HTR-8/SVneo (cell line): ENCODE measurements around the gene AHDC1.
"Not testable (repeated sequence)": the region's sequence is repeated elsewhere in the genome, so short reads cannot be mapped to it uniquely, and the experiment has no call there.

Experiments
- DNase-seq: peaks from one replicate; pipeline ENCODE4 v3.0.0; 2011; ENCODE audit warnings: low spot score, mixed read lengths; ENCODE audit not compliant: insufficient read length
- FAIRE-seq: peaks from 2 replicates; lab custom pipeline; 2011; peaks lifted over from hg19 to GRCh38; lab: Jason Lieb, UNC

AHDC1 gene

GRCh38 chr1:27555700-27556424, 48.1 kb downstream of the AHDC1 start:
- FAIRE-seq (no peak), DNase-seq (no peak)

DNA sequence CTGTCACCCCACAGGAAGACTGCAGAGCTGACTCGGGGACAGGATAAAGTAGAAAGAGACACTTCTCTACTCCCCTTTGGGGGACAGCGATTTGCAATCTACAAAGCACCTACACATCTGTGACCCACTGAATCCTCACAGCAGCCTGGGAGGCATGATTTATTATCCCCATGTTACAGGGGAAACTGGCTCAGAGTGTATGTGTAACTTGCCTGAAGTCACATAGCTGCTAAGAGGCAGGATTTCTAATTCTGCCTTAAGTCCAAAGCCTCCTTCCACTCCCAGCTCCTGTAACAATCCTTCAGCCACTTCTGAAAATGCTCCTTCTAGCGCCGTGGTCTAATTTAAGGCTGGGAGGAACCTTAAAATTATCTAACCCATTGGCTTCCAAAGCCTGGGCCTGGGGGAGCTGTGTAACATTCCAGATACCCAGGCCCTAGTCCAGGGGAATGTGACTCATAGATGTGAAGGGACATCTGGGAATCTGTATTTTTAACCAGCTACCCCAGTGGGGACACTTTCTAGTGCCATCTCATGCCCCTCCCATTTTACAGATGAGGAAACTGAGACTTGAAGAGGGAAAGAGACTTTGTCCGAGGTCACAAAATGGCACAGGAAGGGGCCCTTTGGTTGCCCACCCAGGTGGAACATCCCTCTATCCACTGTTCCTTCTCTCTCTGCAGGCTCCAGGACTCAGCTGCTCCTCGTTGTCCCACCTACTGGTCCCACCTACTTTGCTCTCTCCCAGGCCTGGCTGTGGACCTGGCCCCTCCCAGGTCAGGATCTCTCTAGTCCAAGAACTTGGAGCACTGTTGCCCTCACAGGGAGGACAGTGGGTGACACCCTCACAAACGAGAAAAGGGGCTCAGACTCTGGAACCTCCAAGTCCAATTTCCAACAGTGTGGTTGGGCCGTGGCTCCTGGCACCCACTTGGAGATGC, 48.9 kb downstream of the AHDC1 start:
- no peak for DNase-seq
- FAIRE-seq: no peak

DNA sequence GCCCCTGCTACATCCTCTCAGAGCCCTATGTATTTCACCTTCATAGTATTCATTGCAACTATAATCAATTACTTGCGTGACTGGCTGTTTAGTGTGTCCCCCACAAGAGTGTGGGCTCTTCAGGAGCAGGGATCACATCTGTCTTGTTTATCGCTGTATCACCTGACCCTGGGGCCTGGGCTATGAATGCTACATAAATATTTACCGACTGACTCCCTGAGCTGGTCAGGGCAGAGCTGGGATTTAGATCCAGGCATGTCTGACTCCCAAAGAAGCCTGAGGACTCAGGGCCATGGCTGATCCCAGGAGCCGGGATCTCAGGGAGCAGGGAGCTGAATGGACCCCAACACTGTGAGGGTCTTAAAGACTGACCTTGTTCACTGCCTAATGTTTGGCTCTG, 49.7 kb downstream of the AHDC1 start:
- DNase-seq (no peak), FAIRE-seq (no peak)

DNA sequence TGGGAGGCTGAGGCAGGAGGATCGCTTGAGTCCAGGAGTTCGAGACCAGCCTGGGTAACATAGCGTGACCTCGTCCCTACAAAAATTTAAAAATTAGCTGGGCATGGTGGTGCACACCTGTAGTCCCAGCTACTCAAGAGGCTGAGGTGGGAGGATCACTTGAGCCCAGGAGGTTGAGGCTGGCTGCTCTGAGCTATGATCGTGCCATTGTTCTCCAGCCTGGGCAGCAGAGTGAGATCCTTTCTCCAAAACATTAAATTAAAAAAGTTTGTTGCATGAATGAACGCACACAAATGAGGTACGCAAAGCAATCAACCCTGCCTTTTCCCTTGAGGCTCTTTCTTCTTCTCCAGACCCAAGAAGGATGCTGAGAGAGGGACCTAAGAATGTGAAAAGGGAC, 50.1 kb downstream of the AHDC1 start:
- DNase-seq, FAIRE-seq: not testable (repeated sequence)

GRCh38 chr1:27552911-27553420, 51.0 kb downstream of the AHDC1 start:
- FAIRE-seq: no peak

GRCh38 chr1:27551953-27552312, 52.0 kb downstream of the AHDC1 start:
- no peak for DNase-seq
- no peak for FAIRE-seq

More at GRCh38 chr1:27552911-27553420, 51.0 kb downstream of the AHDC1 start:
- DNase-seq: no peak

DNA sequence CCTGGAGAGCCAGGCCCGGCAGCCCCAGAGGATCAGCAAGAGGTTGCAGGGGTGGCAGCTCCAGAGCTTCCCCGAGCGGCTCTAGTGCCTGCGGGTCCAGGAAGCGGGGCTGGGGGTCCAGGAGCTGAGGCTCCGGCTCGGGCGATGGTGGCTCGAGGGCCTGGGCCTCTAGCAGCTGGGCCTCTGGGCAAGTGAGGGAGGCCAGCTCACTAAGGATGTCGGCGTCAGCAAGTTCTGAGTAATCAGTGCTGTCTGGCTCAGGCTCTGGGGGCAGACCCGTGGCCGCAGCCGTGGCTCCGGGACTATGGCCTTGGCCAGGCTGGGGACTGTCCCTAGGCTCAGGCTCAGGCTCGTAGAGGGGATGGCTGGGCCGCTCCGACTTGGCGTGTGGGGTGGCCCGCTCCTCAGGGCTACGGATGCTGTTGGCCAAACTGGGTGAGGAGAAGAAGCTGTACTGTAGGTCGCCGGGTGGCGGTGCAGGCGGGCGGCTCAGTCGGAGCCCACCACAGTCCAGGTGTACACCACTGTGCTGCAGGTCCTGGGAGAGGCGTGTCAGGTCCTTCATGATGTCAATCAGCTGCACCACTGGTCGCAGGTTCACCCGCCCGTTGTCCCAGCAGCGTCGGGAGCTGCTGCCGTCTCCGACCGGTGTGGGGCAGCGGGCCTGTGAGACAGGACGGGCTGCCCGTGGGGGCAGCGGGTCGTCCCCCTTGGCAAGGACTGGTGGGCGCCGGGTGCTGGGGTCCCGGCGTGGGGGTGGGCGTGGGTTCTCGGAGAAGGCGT, 52.6 kb downstream of the AHDC1 start:
- no peak for FAIRE-seq

GRCh38 chr1:27550510-27551169, 53.3 kb downstream of the AHDC1 start:
- DNase-seq (no peak), FAIRE-seq (no peak)

More for the DNA sequence above, 52.6 kb downstream of the AHDC1 start:
- DNase-seq: no peak

DNA sequence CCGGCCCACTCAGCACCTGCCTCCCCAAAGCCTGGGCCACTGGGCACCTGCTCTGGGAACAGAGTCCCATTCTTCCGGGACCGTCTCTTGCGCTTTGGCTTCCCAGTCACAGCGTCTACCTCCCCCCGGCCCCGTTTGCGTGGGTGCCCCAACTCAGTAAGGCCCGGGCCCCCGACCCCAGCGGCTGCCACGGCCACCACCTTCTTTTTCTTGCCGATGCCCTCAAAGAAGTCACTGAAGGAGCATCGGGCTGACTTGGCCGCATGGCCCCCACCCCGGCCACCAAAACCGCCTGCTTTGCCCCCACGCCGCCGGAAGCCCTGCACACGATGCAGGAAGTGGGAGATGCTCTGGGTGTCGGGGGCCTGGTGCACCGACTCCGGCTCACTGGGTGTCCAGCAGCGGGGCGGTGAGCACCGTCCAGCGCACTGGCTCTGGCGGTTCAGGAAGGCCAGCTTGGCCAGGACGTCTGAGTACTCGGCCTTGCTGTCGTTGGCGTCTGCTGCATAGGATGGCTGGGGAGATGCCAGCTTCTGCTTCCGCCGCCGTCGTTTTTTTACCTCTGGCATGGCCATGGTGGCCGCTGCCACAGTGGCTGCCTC, 54.0 kb downstream of the AHDC1 start:
- no peak for FAIRE-seq

DNA sequence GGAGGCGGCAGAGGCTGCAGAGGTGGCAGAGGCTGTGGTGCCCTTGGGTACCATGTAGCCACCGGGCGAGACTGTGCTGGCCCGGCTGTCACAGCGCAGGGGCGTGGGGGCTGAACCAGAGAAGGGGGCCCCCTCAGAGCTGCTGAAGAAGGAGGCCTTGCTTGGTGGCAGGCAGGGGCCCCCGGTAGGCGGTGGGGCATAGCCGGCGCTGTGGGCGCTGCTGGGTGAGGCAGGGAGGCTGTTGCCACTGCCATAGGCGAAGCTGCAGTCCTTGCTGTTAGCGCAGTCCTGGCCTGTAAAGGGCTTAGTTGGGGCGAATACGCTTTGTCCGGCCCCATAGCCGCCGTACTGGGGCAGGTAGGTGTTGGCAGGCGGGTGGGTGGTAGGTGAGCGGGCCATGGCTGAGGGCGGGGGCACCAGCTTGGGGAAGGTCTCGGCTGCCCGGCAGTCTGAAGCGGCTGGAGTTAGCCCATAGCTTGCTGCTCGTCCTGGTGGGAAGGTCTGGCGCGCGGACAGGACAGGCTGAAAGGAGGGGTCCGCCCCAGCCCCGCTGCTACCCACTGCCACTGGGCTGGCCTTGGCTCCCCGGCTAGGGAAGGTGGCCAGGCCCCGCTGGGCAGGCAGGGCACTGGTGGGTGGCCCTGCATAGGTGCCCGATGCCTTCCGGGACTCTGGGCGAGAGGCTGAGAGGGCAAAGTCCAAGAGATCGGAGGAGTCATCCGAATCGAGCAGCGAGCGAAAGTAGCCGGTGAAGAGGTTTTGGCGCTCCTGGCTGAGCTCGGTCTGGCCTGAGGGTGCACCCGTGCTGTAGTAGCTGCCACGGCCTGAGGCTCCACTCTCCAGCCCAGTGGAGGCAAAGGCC, 54.9 kb downstream of the AHDC1 start:
- FAIRE-seq: no peak
- no peak for DNase-seq

More for the DNA sequence above, 54.0 kb downstream of the AHDC1 start:
- DNase-seq: no peak

- no peak for FAIRE-seq
- no peak for DNase-seq
Measured at GRCh38 chr1:27548136-27548853, 55.6 kb downstream of the AHDC1 start.

GRCh38 chr1:27547220-27548116, 56.5 kb downstream of the AHDC1 start:
- DNase-seq: no peak
- no peak for FAIRE-seq

DNA sequence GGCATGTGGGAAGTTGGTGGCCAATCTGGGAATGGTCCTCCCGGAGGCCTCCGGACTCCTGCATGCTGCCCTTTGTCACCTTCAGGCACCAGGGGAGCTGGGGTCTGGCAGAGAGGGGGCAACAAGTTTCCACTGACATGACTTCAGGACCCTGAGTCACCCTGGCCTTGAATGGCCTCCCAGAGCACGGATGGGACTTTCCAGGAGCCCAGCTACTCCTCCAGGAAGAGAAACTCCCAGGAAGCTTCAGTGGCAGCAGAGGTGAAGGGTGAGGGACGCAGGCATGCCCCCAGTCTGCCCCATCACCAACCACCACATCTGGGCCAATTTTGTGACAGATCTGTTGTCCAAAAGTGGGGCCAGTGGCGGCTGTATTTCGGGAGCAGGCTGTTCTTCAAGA, 58.1 kb downstream of the AHDC1 start:
- DNase-seq (no peak), FAIRE-seq (no peak)

- no peak for FAIRE-seq
- no peak for DNase-seq
Measured at GRCh38 chr1:27545271-27545670, 58.7 kb downstream of the AHDC1 start.

GRCh38 chr1:27544834-27545233, 59.1 kb downstream of the AHDC1 start:
- DNase-seq: no peak
- no peak for FAIRE-seq

DNA sequence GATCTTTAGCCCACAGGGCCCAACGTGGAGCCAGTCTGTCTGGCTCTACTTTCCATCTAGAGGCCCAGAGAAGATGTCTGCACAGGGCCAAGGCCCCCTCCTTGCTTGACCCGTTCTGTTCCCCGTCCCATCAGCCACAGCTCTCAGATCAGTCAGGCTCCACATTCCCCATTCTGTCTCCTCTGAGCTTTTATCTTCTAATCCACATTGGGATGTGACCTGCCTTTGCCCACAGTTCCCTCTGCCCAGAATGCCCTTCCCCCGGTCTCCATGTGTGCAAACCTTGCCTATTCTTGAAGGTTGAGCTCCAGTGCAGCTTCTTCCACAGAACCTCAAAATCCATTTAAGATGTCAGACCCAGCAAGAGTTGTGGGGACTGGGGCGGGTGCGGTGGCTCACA, 60.7 kb downstream of the AHDC1 start:
- no peak for FAIRE-seq

More for the DNA sequence above, 60.7 kb downstream of the AHDC1 start:
- no peak for DNase-seq
